CD4-positive, alpha-beta T cell treated with Interleukin-6 at 100 ng/mL for 8 hours (primary cell): ENCODE results near the gene PDGFB.
A peak's percentile ranks its signal among the peaks of the same experiment; 100 is the strongest.

Source experiments
- DNase-seq: peaks from one replicate; pipeline ENCODE4 v3.0.0-alpha.2; 2020; ENCODE audit warnings: mixed read lengths, low spot score

Gene PDGFB

DNA sequence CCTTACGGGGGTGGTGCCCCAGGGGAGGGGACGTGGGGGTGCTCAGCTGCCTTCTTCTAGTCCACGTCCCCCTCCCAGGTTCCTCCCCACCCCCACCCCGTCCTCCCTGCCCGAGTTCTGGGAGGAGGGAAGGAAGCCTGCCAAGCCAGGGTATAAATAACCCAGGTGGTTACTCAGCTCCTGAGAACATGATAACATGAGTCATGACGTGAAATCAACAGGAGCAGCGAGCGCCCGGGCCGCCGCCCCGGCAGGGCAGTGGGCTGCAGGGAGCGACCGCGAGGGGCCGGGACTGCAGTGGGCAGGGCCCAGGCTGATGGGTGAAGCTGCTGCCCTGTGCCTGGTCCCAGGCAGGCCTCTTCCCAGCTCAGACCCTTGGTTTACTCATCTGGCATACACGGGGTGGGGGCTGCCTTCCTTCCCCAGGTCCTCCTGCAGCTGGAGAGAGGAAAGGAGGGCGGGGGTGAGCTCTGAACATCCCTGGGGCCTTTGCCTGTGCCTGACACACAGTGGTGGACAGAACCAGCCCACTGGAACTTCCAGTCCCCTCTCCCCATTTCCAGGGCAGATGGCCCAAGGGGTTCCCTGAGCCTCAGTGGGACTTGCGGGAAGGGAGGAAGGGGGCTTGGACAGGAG lies 8.8 kb upstream of the PDGFB start:
- peak; percentile 12 for DNase-seq

DNA sequence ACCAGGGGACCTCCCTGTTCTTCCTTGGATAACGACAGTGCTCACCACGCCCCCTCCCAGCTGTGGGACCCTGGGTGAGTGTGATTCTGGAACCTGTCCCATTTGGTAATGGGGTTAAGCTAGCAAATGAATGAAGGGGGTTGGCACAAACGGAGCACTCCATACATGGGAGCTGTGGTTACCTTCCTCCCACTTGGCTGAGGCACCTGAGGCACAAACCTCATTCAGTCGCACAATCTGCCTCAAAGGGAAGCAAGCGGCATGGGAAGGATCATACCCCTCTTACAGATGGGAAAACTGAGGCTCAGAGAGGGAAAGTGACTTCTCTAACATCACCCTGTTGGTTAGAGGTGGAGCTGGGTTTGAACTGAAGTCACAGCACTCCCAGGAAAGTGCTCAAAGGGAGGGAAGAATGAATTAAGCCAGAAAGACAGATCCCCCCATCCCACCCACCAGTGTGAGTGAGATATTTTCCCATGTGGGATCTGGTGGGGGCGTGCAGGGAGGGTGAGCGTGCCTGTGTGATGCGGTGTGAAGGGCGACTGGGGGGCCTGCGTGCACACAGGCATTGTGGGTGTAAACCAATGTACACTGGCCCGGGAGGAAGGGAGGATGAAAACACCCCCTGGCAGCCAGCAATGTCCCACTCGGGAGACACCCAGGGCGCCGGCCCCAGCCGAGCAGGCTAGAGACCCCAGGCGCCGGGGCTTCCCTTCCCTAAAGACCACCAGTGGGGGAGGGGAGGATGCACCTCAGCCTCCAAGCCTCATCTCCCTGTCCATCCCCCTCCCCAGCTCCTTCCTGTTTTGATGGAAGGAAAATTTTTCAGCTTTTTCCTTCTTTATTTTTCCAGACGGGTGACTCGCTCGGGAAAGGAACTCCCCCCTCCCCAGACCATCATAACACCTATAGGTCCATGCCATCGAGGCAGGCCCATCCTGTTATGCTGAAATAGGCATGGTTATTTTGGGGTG lies 8.0 kb upstream of the PDGFB start:
- no peak for DNase-seq

GRCh38 chr22:39251762-39252460 lies 7.1 kb upstream of the PDGFB start:
- DNase-seq: no peak

- no peak for DNase-seq
Measured at GRCh38 chr22:39250838-39251237, 6.1 kb upstream of the PDGFB start.

- no peak for DNase-seq
Measured at GRCh38 chr22:39250131-39250530, 5.3 kb upstream of the PDGFB start.

DNA sequence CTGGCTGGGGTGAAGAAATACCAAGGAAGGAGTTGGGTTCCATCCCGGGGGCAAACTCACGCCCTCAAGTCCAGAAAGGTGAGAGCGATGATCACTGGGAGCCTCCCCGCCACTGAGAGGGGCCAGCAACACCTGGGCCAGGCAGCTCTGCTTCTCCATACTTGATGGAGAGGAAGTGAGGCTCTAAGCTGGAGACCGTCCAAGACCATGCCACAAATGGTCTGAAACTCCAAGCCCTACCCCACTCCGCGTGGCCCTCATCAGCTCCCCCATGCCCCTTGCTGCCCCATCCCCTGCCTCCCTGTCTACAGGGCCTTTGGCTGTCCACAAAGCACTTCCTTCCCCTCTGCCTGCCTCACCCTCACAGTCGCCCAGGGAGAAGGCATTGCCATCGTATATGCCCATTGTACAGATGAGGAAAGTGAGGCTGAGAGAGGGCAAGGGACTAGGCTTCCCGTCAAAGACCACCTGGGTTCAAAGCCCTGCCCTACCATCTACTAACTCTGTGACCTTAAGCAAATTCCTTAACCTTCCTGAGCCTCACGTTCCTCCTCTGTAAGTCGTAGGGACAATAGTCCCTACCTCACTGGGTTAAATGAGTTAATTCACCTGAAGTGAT lies 4.4 kb upstream of the PDGFB start:
- DNase-seq: no peak

GRCh38 chr22:39248254-39248653 lies 3.5 kb upstream of the PDGFB start:
- no peak for DNase-seq

DNA sequence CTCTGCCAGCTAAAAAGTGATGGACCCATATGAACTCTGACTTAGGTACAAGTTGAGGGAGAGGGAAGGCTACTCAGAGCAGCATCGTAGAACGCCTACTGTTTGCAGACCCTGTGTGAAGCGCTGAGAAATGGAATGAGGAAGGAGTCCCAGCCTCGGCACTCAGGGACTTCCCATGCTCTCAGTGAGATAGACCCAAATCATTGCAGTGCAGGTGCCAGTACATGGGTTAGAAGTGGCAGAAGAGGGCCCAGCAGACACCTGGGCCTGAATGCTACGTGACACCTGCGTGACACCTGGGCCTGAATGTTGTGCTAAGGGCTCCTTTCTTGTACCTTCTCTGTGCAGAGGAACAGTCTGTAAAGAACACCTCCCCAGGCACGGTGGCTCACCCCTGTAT lies 2.6 kb upstream of the PDGFB start:
- no peak for DNase-seq

DNA sequence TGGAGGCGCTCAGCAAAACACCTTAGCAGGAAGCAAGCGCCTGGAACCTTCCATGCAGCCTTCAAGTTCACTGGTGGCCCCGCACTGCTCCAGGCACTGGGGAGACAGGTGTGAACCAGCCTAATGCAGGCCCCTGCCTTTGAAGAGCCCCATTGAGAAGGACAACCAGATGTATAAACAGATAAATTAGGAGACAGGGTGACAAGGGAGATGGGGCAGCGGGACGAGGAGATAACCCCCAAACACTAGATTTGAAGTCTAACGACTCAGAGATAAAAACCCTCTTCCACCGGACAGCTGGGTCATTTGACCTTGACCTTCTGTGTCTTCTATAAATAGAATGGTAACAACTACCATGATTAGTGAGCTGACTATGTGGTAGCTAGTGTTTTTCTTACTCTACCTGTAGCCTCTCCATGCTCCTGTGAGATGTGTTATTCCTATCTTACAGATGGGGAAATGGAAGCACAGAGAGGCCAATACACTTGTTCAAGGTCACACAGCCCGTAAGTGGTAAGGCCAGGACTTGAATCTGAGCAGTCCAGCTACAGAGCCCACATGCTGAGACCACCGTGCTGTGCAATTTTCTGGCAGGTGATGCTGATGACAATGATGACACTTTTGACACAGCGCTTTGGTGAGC lies 2.0 kb upstream of the PDGFB start:
- no peak for DNase-seq

- DNase-seq: no peak
Measured at GRCh38 chr22:39246217-39246616, 1.4 kb upstream of the PDGFB start.

- no peak for DNase-seq
Measured at GRCh38 chr22:39245130-39246039, 603 bp upstream of the PDGFB start.

- no peak for DNase-seq
Measured at GRCh38 chr22:39244136-39244495, 666 bp downstream of the PDGFB start.

DNA sequence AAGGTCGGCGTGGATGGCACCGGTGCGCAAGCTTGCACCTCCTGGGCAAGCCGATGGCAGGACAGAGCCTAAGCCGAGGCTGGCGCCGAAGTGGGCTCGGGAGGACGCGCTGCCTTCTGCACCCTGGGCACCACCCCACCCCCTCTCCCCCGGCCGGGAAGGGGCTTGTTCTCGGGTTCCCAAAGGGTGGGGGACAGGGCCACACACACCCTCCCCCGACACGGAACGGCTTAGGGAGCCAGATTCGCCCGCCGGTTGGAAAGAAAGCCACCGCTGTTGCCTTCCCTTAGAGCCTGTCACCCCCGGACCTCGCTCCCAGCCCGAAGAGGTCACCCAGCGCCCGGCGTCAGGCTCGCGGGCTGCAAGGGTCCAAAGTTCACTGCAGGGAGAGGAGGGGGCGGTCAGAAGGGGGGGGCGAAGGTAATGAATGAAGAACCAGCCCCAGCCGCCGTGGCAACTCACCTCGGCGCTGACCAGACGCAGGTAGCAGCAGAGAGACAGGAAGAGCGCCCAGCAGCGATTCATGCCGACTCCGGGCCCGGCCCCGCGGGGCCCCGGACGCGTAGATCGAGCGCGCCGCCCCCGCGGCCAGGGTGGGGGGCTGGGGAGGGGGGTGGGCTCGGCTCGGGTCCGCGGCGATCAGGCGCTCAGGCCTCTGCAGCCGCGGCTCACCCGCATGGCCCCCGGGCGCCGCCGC lies 1.2 kb downstream of the PDGFB start:
- DNase-seq: peak; percentile 17

GRCh38 chr22:39242595-39243438 lies 2.0 kb downstream of the PDGFB start:
- DNase-seq: peak; percentile 33

DNA sequence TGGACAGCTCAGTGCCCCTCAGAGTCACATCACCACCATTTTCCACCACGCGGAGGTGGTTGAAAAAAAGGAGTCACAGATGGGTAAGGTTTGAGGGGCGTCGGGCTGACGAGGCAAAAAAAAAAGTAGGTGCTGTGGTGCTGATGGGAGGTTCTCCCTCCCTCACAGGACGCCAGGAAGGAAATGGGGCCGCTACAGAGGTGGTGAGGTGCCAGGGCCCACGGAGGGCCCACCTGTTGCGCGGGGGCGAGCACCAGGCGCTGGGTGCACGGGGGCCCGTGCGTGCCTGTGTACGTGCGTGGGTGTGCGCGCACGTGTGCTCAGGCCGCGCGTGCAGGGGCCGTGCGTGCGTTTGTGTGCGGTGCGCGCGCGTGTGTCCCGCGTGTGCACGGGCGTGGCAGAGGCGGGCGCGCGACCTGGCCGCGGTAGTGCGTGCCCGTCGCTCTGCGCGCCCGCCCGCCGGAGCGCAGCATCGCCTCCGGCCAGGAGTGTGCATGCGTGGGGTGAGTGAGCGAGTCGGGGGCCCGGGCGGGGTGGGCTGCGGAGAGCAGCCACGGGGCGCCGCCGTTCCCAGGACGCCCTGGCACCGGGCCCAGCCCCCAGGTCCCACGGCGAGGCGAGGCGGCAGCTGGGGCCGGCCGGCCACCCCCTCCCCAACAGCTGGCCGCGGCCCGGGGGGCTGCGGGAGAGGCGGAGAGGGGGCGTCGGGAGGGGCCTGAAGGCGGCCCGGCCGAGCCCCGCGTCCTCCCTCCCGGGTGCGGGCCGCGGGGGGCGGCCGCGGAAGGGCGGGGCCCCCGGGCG lies 2.8 kb downstream of the PDGFB start:
- peak; percentile 64 for DNase-seq

- DNase-seq: peak; percentile 52
Measured at GRCh38 chr22:39240831-39241793, 3.7 kb downstream of the PDGFB start.
